Small intestine (tissue), 16 donors: ENCODE results near the gene IMMP1L. TPM values are rescaled to one million over a fixed set of nuclear protein-coding genes. Genes with fewer than 3 reads are reported as not detected.

Experiments
- DNase-seq, 2 donors: peaks; one replicate each; pipeline versions ENCODE4 v3.0.0 to v3.0.0-alpha.2; 2013
- FAIRE-seq: peaks from 2 replicates; lab custom pipeline; 2012; peaks lifted over from hg19 to GRCh38; lab: Jason Lieb, UNC
- H3K27ac ChIP-seq, 3 donors: one replicate each; pipeline ENCODE4 v1.5.1; 2013; ENCODE audit warnings: low read length in 2 of 3, mild to moderate bottlenecking in 2 of 3, control low read depth in 1 of 3, inconsistent platforms in 1 of 3, low read depth in 1 of 3, moderate library complexity in 1 of 3
- H3K27me3 ChIP-seq, 3 donors: one replicate each; pipeline ENCODE4 v1.6.1; 2013; ENCODE audit warnings: low read length in 3 of 3, inconsistent platforms in 1 of 3; ENCODE audit not compliant: control insufficient read depth in 3 of 3, insufficient read depth in 3 of 3
- H3K36me3 ChIP-seq, 3 donors: one replicate each; pipeline ENCODE4 v1.6.1; 2013; ENCODE audit warnings: low read length in 3 of 3, inconsistent platforms in 1 of 3, low read depth in 1 of 3, mild to moderate bottlenecking in 1 of 3, moderate library complexity in 1 of 3; ENCODE audit not compliant: control insufficient read depth in 3 of 3, insufficient read depth in 2 of 3
- H3K4me1 ChIP-seq, 3 donors: one replicate each; pipeline ENCODE4 v1.6.1; 2013; ENCODE audit warnings: low read length in 2 of 3, inconsistent platforms in 1 of 3, low read depth in 1 of 3, mild to moderate bottlenecking in 1 of 3, moderate library complexity in 1 of 3; ENCODE audit not compliant: control insufficient read depth in 3 of 3, insufficient read depth in 2 of 3
- H3K4me3 ChIP-seq, 3 donors: one replicate each; pipeline ENCODE4 v1.5.1; 2013; ENCODE audit warnings: low read length in 3 of 3, control low read depth in 1 of 3, inconsistent platforms in 1 of 3, low read depth in 1 of 3, mild to moderate bottlenecking in 1 of 3, moderate library complexity in 1 of 3
- H3K9me3 ChIP-seq, 2 donors: one replicate each; pipeline ENCODE4 v1.6.1; 2013; ENCODE audit warnings: low read depth in 1 of 2, low read length in 1 of 2; ENCODE audit not compliant: control insufficient read depth in 2 of 2, insufficient read depth in 1 of 2
- WGBS, 3 donors: extraction: QIAGEN DNeasy Blood & Tissue Kit; methylation state at CpG; one replicate each; pipeline ENCODE4 v1.1.7; 2013; 5-methylcytosine and 5-hydroxymethylcytosine counted together
- long read RNA-seq, 10 donors: transcript quantifications; one replicate each; lab custom pipeline, GENCODE V29; 2026
- polyA plus RNA-seq, 4 donors: library from polyadenylated mRNA; stranded (reverse) in 3 of 4; unstranded in 1 of 4; fragments of 200-250 nt in 3 of 4; fragments of 120-200 nt in 1 of 4; gene quantifications; one replicate each; pipeline versions ENCODE4 v1.2.1 to v1.2.3, GENCODE V29; 2013
- donor health status: healthy with polysubstance abuse.
- donor health status: control.
- donor health status: control.
- donor health status: Bipolar disorder and iron deficiency.
- donor health status: healthy.

Gene IMMP1L, protein sequence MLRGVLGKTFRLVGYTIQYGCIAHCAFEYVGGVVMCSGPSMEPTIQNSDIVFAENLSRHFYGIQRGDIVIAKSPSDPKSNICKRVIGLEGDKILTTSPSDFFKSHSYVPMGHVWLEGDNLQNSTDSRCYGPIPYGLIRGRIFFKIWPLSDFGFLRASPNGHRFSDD
- polyA plus RNA-seq, result 10 to 100 TPM; 13.2 to 28.2 (median 18.9) TPM
- long read RNA-seq, donor 1, transcript IMMP1L-209 (6 exons, 685 nt), result minor isoform, 5 of 29 reads
- long read RNA-seq, donor 1, transcript IMMP1L-213 (3 exons, 314 nt), result major isoform, 19 of 29 reads
- long read RNA-seq, donor 1, partial matches to known transcripts, result 0 of 29 reads
- long read RNA-seq, donor 1, other reads (novel, unspliced or antisense), result 0 of 29 reads
- long read RNA-seq, donor 2, partial matches to known transcripts, result 10 of 17 reads
- long read RNA-seq, donor 2, other reads (novel, unspliced or antisense), result 0 of 17 reads
- long read RNA-seq, donor 3, transcript IMMP1L-212 (2 exons, 463 nt), result minor isoform, 6 of 44 reads
- long read RNA-seq, donor 3, transcript IMMP1L-213 (3 exons, 314 nt), result major isoform, 16 of 44 reads
- long read RNA-seq, donor 3, partial matches to known transcripts, result 20 of 44 reads
- long read RNA-seq, donor 3, other reads (novel, unspliced or antisense), result 0 of 44 reads
- long read RNA-seq, donor 4, result 0 reads
- long read RNA-seq, donor 5, partial matches to known transcripts, result 0 of 2 reads
- long read RNA-seq, donor 5, other reads (novel, unspliced or antisense), result 0 of 2 reads
- long read RNA-seq, donor 6, transcript IMMP1L-213 (3 exons, 314 nt), result major isoform, 5 of 9 reads
- long read RNA-seq, donor 6, partial matches to known transcripts, result 0 of 9 reads
- long read RNA-seq, donor 6, other reads (novel, unspliced or antisense), result 0 of 9 reads
- long read RNA-seq, donor 7, result 0 reads
- long read RNA-seq, donor 8, partial matches to known transcripts, result 0 of 1 reads
- long read RNA-seq, donor 8, other reads (novel, unspliced or antisense), result 0 of 1 reads
- long read RNA-seq, donor 9, partial matches to known transcripts, result 0 of 4 reads
- long read RNA-seq, donor 9, other reads (novel, unspliced or antisense), result 0 of 4 reads
- long read RNA-seq, donor 10, transcript IMMP1L-213 (3 exons, 314 nt), result major isoform, 21 of 26 reads
- long read RNA-seq, donor 10, partial matches to known transcripts, result 0 of 26 reads
- long read RNA-seq, donor 10, other reads (novel, unspliced or antisense), result 0 of 26 reads

GRCh38 chr11:31509429-31510345, at the start of gene IMMP1L, which contains the start of gene ELP4:
Gene IMMP1L, minus strand, starts transcription at chr11:31509622. Its CDS starts 46,346 bp downstream, at chr11:31463276.
Gene ELP4, plus strand, starts transcription at chr11:31509767. Its CDS starts 18 bp downstream, at chr11:31509785.
- Histone ChIP-seq H3K27me3 (no peaks in the 10 kb centered on the region), H3K4me1 (peaks cover 0 to 6% (median 0%) of the 10 kb centered on the region in 3 donors), H3K9me3 (no peaks in the 10 kb centered on the region), H3K4me3 (peak within 1 kb of the TSS; percentile 79 to 95 (median 94)), H3K36me3 (peaks cover 0 to 3% (median 0%) of the 10 kb centered on the region in 3 donors), H3K27ac (peak within 1 kb of the TSS; percentile 38 to 97 (median 76))
- 0% methylated on average over 47 of the region's 47 CpGs for WGBS, 3 donors
- DNase-seq (peak; percentile 98 to 99), FAIRE-seq (no peak)

DNA sequence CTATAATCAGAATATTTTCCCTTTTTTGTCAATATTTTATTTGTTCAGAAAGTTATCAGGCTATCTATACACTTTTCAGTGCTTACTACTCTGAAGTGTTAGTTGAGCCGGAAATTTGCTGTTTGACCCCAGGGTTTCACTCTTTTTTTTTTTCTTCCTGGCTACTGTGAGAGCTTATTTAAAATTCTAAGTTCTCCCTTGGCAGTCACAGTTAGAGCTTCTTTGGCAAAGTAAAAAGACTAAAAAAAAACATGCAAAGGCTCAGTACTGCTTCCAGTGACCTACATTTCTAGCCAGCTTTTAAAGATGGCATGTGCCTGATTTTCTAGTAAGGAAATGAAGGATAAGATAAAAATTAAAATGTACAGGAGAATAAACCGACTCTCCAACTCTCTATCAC, 48.6 kb upstream of the IMMP1L start:
- no peaks in the 10 kb centered on the region for H3K27me3 ChIP-seq
- WGBS, 3 donors, result 57 to 88% (median 76%) methylated on average over 2 of the region's 2 CpGs
- FAIRE-seq (no peak), DNase-seq (no peak)
- no peaks in the 10 kb centered on the region for H3K4me1 ChIP-seq
- H3K36me3 ChIP-seq, result no peaks in the 10 kb centered on the region
- no peak overlapping the region for H3K27ac ChIP-seq
- no peaks in the 10 kb centered on the region for H3K9me3 ChIP-seq
- no peak overlapping the region for H3K4me3 ChIP-seq

GRCh38 chr11:31555938-31556337, 46.5 kb upstream of the IMMP1L start:
- WGBS, 3 donors, result 94 to 100% (median 97%) methylated on average over 1 of the region's 1 CpG
- DNase-seq (no peak), FAIRE-seq (no peak)
- Histone ChIP-seq H3K9me3 (no peaks in the 10 kb centered on the region), H3K27ac (no peak overlapping the region), H3K4me1 (no peaks in the 10 kb centered on the region), H3K4me3 (no peak overlapping the region), H3K36me3 (no peaks in the 10 kb centered on the region), H3K27me3 (no peaks in the 10 kb centered on the region)

- H3K36me3 ChIP-seq, result peaks cover 0 to 5% (median 0%) of the 10 kb centered on the region in 3 donors
- H3K27me3 ChIP-seq, result no peaks in the 10 kb centered on the region
- no peak for DNase-seq
- no peaks in the 10 kb centered on the region for H3K4me1 ChIP-seq
- no peak overlapping the region for H3K27ac ChIP-seq
- H3K4me3 ChIP-seq, result no peak overlapping the region
- FAIRE-seq, result no peak
- peaks cover 0 to 13% of the 10 kb centered on the region in 2 donors for H3K9me3 ChIP-seq
Measured at GRCh38 chr11:31542862-31543261, 33.4 kb upstream of the IMMP1L start.

DNA sequence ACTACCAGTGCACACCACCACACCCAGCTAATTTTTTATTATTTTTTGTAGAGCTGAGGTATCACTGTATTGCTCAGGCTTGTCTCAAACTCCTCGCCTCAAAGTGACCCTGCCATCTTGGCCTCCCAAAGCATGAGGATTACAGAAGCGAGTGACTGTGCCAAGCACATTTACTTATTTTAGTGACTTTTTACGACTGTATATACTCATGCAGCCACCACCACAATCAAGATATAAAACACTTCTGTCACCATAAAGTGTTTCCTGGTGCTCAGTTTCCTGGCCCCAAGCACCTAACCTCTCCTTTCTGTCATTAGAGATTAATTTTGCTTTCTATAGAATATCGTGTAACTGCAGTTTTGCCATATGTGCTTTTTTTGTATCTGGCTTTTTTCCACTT, 26.1 kb upstream of the IMMP1L start:
- DNase-seq, result no peak

GRCh38 chr11:31531293-31531692, 21.9 kb upstream of the IMMP1L start:
- DNase-seq (no peak), FAIRE-seq (no peak)
- WGBS, 3 donors, result 97 to 98% (median 97%) methylated on average over 1 of the region's 1 CpG
- H3K4me3 ChIP-seq, result no peak overlapping the region
- H3K9me3 ChIP-seq, result no peaks in the 10 kb centered on the region
- no peaks in the 10 kb centered on the region for H3K27me3 ChIP-seq
- no peaks in the 10 kb centered on the region for H3K4me1 ChIP-seq
- H3K27ac ChIP-seq, result no peak overlapping the region
- no peaks in the 10 kb centered on the region for H3K36me3 ChIP-seq

More for the DNA sequence above, 26.1 kb upstream of the IMMP1L start:
- 85 to 89% (median 87%) methylated on average over 4 of the region's 4 CpGs for WGBS, 3 donors
- Histone ChIP-seq H3K27me3 (no peaks in the 10 kb centered on the region), H3K4me1 (no peaks in the 10 kb centered on the region), H3K9me3 (no peaks in the 10 kb centered on the region), H3K4me3 (no peak overlapping the region), H3K36me3 (peaks cover 0 to 4% (median 0%) of the 10 kb centered on the region in 3 donors), H3K27ac (no peak overlapping the region)
- FAIRE-seq, result no peak

- H3K27me3 ChIP-seq, result no peaks in the 10 kb centered on the region
- no peak for DNase-seq
- FAIRE-seq, result no peak
- no peaks in the 10 kb centered on the region for H3K4me1 ChIP-seq
- H3K9me3 ChIP-seq, result no peaks in the 10 kb centered on the region
- no peak overlapping the region for H3K4me3 ChIP-seq
- no peaks in the 10 kb centered on the region for H3K36me3 ChIP-seq
- no peak overlapping the region for H3K27ac ChIP-seq
Measured at GRCh38 chr11:31529701-31530100, 20.3 kb upstream of the IMMP1L start.
